HS-5 (cell line): ENCODE results near the gene MCC.

Source experiments
- DNase-seq: peaks from one replicate; pipeline ENCODE4 v3.0.0-alpha.2; 2012; ENCODE audit warnings: low read depth

Gene MCC

GRCh38 chr5:113269023-113269997 is 218.9 kb downstream of the MCC start:
- DNase-seq: no peak

- DNase-seq: no peak
These were observed 220.0 kb downstream of the MCC start for GRCh38 chr5:113268232-113268631.

GRCh38 chr5:113267361-113267900 is 220.8 kb downstream of the MCC start:
- no peak for DNase-seq

GRCh38 chr5:113266913-113267227 is 221.4 kb downstream of the MCC start:
- no peak for DNase-seq

- no peak for DNase-seq
These were observed 221.9 kb downstream of the MCC start for GRCh38 chr5:113266227-113266912.

- no peak for DNase-seq
These were observed 223.1 kb downstream of the MCC start for GRCh38 chr5:113265190-113265589.

- no peak for DNase-seq
These were observed 224.2 kb downstream of the MCC start for GRCh38 chr5:113264046-113264445.

- DNase-seq: no peak
These were observed 224.7 kb downstream of the MCC start for GRCh38 chr5:113263545-113263944.

GRCh38 chr5:113262674-113263073 is 225.6 kb downstream of the MCC start:
- no peak for DNase-seq

GRCh38 chr5:113259034-113259433 is 229.2 kb downstream of the MCC start:
- no peak for DNase-seq

- no peak for DNase-seq
These were observed 230.7 kb downstream of the MCC start for GRCh38 chr5:113257545-113257944.

GRCh38 chr5:113256671-113257452 is 231.4 kb downstream of the MCC start:
- DNase-seq: no peak

GRCh38 chr5:113255579-113256386 is 232.5 kb downstream of the MCC start:
- DNase-seq: no peak

- DNase-seq: no peak
These were observed 233.1 kb downstream of the MCC start for GRCh38 chr5:113255105-113255504.

- no peak for DNase-seq
These were observed 235.2 kb downstream of the MCC start for GRCh38 chr5:113253037-113253436.

GRCh38 chr5:113252066-113252465 is 236.2 kb downstream of the MCC start:
- DNase-seq: no peak

- DNase-seq: no peak
These were observed 237.8 kb downstream of the MCC start for GRCh38 chr5:113250341-113250953.

GRCh38 chr5:113249206-113249605 is 239.0 kb downstream of the MCC start:
- DNase-seq: no peak

- DNase-seq: no peak
These were observed 241.8 kb downstream of the MCC start for GRCh38 chr5:113246361-113246870.

GRCh38 chr5:113245427-113246225 is 242.6 kb downstream of the MCC start:
- DNase-seq: no peak
